Activated gamma-delta T cell treated with anti-CD3 and anti-CD28 coated beads, Interleukin-2, amount 50 U/mL, for 16 hours (primary cell): ENCODE results near the gene MYL3.

Source experiments
- DNase-seq: peaks from one replicate; pipeline ENCODE4 v3.0.0-alpha.2; 2020; ENCODE audit warnings: low read depth

The MYL3 gene

GRCh38 chr3:46883054-46883829 lies 20.0 kb upstream of the MYL3 start:
- no peak for DNase-seq

DNA sequence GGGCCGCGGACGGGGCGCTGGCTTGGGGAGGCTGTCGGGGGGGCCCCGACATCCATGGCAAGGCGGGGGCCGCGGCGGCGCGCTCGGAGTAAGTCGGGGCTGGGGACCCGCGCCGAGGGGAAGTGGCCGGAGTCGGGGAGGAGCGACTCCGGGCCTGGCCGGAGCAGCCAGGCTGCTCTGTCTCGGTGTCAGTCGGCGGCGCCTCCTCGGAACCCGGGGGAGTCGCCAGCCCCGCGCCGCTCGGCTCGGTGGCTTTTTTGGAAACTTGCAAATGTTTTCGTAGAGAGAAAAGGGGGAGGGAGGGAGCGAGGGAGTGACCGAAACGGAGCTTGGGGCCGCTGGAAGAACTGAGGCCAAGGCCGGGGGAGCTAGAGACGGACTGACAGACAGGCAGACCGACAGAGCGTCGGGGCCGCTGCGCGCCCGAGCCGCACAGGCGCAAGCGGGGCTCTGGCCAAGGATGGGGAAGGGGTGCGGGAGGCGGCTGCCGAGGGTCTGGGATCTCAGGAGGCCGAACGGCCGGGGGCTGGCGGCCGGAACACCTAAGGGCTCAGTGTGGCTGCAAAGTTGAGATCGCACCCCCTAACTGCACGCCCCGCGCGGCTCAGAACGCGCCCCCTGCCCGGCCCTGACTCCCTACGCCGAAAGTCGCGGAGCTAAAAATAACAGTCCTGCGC lies 19.3 kb upstream of the MYL3 start:
- DNase-seq: no peak

- no peak for DNase-seq
These were observed 18.5 kb upstream of the MYL3 start for GRCh38 chr3:46881596-46882376.

GRCh38 chr3:46880884-46881595 lies 17.8 kb upstream of the MYL3 start:
- no peak for DNase-seq

DNA sequence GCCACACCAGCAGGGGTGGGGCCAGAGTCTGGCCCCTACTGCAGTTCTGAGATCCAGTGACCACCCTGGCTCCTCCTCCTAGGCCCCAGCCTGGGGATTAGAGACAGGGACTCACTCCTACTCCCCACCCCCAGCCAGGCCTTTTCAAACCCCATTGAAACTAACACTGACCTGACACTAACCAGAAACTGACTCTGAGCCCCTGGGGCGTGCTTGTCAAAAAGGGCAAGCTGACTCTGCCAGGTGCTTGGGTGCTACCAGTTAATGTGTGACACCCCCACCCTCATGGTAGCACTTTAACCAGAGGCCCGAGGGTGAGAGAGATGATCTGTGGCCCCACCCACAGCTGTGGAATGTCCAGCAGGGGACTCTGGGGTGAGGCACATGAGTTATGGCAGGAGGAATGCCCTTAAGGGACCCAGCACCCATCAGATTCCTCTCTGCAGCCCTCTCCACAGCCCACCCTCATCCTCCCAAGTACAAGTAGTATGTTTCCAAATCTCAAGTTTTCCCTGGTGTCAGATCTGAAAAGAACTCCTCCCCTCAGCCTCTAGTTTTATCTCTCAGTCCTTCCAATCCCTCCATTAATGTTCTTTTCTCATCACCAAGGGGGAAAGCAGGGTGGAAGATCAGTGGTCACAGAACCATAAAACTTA lies 15.7 kb upstream of the MYL3 start:
- no peak for DNase-seq

DNA sequence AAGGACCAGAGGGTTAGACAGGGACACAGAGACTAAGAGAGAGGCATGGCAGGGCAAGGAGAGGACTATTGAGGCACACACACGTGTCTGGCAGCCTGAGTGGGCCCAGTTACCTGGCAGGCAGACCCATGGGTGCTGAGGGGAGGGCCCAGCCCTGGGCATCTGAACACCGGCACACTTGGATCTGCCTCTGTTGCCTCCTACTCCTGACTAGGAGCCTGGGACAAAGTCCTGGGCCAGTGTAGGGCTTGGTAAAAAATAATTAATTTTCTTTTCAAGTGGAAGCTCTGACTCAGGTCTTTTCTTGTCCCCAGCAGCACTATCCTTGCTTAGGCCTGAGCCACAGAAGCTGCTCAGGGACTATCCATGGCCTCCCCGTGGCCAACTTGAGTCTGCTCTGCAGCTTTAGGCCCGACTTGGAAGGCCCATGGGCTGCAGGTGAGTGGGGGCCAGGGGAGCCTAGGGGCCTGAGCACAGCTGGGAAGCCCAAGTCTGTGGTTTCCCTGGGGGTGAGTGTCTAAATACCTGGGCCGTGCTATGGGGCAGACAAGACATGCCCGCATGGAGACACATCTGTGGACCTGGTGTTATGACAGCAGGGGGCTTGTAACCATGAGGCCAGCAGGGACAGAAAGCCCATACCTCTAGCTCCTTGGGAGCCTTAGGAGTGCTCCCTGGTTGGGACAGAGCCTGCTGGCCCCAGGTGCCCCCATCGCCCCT lies 14.3 kb upstream of the MYL3 start, which contains the start of gene PTH1R:
TSS of gene PTH1R (plus strand) at position 316 of the 720 bp plus-strand sequence. CDS start 5,839 bp downstream, outside the sequence.
- no peak for DNase-seq

DNA sequence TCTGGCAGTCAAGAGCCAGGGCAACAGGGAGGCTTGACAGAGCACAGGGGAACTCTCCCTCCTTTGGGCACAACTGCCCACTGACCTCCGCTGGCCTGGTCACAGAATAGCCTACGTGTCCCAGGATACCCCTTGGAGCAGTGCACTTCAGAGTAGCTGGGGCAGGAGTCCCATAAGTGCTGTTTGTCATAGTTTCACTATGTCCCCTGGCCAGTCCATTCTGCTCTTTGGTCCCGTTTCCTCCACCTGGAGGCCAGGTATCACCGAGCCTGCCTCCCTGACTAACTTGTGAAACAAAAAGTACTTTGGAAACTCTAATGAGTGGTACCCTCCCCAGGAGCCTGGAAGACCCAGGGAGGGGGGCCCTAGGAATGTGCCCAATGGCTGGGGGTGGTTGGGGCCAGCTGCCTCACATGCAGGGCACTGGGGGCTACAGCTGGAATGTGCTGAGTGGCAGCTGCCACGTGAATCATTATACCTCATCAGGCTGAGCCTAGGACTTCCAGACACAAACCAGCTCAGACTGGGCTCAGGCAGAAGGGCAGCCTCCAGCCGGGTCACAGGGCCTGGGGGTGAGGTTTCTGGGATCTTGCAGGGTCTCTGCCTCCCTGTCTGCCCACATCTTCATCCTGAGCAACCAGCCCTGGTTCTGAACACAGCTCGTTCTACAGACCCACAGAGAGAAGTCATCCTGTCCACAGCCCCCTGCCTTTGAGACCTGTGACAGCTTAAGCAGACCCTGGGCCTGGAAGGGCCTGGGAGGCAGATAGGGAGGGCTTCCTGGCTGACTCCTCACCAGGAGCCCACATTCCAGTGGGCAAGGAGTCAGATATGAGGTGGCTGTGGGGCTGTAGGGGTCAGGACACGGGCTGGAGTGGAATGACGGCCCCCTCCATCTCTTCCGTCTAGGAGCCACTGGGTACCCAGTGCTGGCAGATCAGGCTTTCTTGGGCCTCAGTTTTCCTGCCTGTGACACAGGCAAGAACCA lies 13.4 kb upstream of the MYL3 start:
- no peak for DNase-seq

DNA sequence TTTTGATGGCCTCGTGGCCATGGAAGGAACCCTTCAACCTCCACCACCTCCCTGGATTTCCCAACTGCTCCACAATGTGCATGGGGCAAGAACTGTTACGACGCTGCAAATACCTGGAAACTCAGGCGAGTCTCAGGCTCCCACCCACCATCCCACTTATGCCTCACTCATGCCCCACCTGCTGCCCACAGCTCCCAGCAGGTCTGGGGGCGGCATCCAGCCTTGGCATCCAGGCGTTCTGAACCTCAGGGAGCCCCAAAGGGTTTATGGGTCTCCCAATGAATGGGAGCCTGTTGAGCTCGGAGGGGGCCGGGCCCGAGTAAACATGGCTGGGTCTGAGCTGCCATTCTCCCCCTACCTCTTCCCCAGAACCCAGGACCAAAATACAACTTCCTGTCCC lies 12.3 kb upstream of the MYL3 start:
- no peak for DNase-seq

DNA sequence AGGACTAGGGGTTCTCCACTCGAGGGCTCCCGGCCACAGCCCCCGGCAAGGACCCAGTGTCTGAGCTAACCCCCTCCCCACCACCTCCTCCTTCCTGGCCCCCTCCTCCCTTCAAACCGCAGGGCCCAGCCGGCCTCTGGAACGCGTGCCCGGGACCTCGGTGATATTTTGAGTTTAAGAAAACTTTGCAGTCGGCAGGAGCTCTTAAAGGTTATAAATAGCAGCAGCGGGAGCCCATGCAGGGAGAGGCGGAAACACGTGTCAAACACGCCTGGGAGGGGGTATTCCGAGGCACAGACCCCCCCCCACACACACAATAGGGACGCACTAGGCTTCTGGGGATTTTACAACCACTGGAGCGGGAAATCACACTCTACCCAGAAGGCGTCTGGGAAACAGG lies 11.2 kb upstream of the MYL3 start:
- no peak for DNase-seq

GRCh38 chr3:46873521-46873920 lies 10.3 kb upstream of the MYL3 start:
- no peak for DNase-seq

GRCh38 chr3:46871222-46871621 lies 8.0 kb upstream of the MYL3 start:
- no peak for DNase-seq

DNA sequence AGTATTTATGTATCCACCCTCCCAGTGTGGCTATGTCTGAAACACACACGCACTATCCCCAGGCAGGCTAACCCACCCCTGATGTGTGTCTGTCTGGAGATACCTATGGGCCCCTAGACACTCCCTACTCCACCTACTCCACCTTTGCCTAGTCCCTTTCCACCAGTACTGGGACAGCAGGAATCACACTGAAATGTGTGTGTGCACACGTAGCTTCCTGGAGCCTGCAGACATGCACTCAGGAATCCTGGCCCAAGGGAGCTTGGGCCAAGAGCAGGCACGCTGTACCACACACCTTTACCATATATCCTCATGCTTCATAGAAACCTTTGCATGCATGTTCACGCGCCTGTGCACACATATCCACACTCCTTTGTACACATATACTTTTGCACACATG lies 7.4 kb upstream of the MYL3 start:
- no peak for DNase-seq

DNA sequence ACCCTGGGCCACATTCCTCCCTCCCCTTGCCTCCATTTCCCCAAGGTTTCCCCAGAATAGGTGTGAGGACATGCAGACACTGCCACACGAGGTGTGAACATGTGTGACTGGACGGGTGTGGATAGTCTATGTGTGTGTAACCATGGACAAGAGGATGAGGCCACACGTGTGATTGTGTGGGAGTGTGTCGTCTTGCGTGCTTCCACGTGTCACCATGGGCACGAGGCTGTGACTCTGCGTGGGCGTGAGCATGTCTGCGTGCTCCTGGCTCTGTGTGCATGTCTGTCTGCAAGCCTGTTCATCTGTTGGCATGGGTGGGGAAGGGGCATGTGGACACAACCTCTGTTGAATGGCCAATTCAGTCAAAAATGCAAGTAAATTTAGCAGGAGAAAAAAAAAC lies 6.2 kb upstream of the MYL3 start:
- DNase-seq: no peak

DNA sequence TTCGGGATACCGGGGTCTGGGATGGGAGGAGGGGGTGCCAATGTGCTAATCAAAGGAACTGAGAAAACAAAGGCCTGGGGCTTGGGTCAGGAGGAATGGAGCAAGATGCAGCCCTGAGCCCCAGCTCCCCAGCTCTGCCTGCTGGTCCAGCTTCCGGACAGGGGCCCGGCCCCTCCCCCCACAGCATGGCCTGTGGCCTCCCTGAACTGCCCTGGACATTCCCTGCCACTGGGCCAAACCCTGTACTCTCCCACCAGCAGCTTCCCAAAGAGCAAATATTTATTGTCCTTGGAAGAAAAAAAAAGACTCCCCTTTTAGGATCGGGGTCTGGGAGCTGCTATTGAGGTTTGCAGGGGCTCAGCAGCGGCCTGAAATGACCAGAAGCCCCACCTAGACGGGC lies 5.7 kb upstream of the MYL3 start:
- no peak for DNase-seq

- DNase-seq: no peak
These were observed 5.0 kb upstream of the MYL3 start for GRCh38 chr3:46868287-46868686.

GRCh38 chr3:46867550-46867898 lies 4.3 kb upstream of the MYL3 start:
- DNase-seq: no peak

DNA sequence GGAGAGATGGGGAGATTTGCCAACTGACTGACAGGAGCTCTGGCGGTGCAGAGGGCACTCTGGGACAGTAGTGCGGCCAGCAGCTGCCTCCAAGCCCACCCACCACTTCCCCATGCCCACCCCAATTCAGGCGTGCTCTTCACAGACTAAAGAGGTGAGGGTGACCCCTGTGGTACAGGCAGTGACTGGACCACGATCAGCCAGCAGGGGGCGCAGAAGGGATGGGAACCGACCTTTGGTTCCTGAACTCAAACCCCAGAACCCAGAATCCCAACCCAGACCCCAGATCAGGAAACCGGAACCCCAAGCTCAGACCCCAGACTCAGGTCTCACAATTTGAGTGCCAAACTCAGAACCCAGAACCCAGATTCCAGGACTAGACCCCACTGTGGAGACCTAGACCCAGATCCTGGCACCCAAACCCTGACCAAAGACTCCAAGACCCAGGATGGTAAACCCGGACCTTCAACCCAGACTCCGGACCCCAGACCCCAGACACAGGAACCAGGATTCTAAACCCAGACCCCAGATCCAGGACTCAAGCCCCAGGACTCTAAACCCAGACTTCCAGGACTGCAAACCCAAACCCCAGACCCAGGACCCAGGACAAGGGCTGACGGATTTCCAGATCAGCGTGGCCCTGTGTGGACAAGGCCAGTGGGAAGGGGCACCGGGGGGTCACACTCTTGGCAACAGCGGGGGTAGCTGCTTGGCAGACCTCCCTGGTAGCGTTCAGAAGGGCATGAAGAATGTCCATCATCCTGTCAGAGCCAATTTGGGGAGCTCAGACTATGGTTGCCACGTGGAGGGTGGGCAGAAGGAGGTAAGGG lies 3.7 kb upstream of the MYL3 start:
- DNase-seq: peak; percentile 78

DNA sequence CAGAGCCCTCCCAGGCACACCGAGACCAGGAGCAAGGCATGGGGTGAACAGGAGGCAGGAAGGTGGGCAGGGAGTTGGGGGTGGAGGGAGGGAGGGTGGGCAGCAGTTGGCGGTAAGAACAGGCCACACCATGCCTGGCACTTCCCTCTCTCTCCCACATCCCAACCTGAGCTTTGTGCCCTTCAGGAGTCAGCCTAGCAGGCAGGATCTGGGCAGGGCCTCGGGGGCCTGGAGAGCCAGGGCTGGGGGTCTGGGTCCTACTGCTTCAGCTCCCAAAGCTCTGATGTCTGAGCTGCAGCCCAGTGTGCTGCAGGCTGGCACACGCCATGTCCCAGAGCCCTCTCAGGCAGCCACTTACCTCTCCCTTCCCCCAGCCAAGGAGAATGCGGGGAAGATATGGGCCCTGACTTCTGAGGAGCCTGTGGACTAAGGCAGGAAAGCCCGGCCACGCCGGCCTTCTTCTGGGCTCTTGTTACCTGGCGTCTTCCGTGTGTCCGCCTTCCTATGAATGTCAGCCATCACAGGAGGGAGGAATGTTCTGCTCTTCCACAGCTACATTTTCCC lies 2.9 kb upstream of the MYL3 start:
- no peak for DNase-seq

DNA sequence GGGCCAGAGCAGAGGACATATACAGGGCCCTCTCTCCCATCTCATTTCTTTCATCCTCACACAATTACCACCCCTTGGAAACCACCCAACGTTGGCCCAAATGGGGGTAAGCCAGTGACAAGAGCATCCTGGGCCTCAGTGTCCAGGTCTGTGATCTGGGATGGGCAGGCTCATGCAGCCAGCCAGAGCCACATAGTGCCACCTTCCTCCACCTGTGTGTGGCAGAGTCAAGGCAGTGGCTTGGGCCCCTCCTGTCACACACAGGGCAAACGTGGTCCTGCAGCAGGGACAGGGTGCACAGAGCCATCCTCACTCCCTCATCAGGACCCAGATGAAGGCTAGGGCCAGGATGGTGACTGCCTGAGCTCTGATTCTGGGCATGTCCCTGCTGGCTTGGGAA lies 2.3 kb upstream of the MYL3 start:
- DNase-seq: no peak
